H1 (cell line): ENCODE data around the gene PLCB3. TPM values are rescaled to one million over a fixed set of nuclear protein-coding genes. Genes with fewer than 3 reads are reported as not detected.

Experiments
- CTCF ChIA-PET: fragments of 300-600 bp; sonication (Branson Sonifier 250); formaldehyde crosslinking; loops from one replicate; lab custom pipeline; 2021; ENCODE audit not compliant: partially characterized antibody; lab: Charles Lee
- POLR2A ChIA-PET: fragments of 300-600 bp; sonication (Branson Sonifier 250); formaldehyde crosslinking; loops from one replicate; lab custom pipeline; 2021; ENCODE audit warnings: inconsistent platforms; ENCODE audit not compliant: partially characterized antibody; lab: Charles Lee
- DNase-seq, 2 experiments: peaks; one replicate each; pipeline versions ENCODE4 v3.0.0 to v3.0.0-alpha.2; 2010 to 2022; ENCODE audit warnings: low spot score in 2 of 2, low read depth in 1 of 2, mixed read lengths in 1 of 2
- FAIRE-seq: peaks from 2 replicates; lab custom pipeline; 2011; peaks lifted over from hg19 to GRCh38; lab: Jason Lieb, UNC
- H2AFZ ChIP-seq: 2 replicates; pipeline ENCODE4 v1.8.1; 2012; ENCODE audit warnings: low read length, inconsistent platforms
- H2AK5ac ChIP-seq: 2 replicates; pipeline ENCODE4 v1.6.1; 2013; ENCODE audit warnings: low read depth, low read length
- H2BK120ac ChIP-seq: replicated peaks from 2 replicates; pipeline ENCODE3; 2013; ENCODE audit warnings: low read depth, low read length, inconsistent platforms
- H2BK12ac ChIP-seq: 2 replicates; pipeline ENCODE4 v1.6.1; 2013; ENCODE audit warnings: low read depth, low read length
- H2BK15ac ChIP-seq: 2 replicates; pipeline ENCODE4 v1.6.1; 2013; ENCODE audit warnings: low read length
- H2BK20ac ChIP-seq: 2 replicates; pipeline ENCODE4 v1.6.1; 2013; ENCODE audit warnings: low read length
- H2BK5ac ChIP-seq: 2 replicates; pipeline ENCODE4 v1.6.1; 2013; ENCODE audit warnings: low read depth, low read length
- H3K14ac ChIP-seq: 2 replicates; pipeline ENCODE4 v1.6.1; 2013; ENCODE audit warnings: inconsistent platforms; ENCODE audit not compliant: insufficient read length
- H3K18ac ChIP-seq: 2 replicates; pipeline ENCODE4 v1.6.1; 2013; ENCODE audit warnings: low read length; ENCODE audit errors: extremely low read depth
- H3K23ac ChIP-seq: 2 replicates; pipeline ENCODE4 v1.6.1; 2013; ENCODE audit warnings: inconsistent platforms; ENCODE audit not compliant: insufficient read length
- H3K23me2 ChIP-seq: 2 replicates; pipeline ENCODE4 v1.6.1; 2013; ENCODE audit warnings: low read depth, low read length
- H3K27ac ChIP-seq: 2 replicates; pipeline ENCODE4 v1.6.1; 2011; ENCODE audit warnings: low read depth, low read length, inconsistent platforms
- H3K27me3 ChIP-seq, 4 experiments: replicated peaks in 1 of 4; 1 replicate in 1 of 4; 2 replicates in 3 of 4; pipeline versions ENCODE4 v1.6.1 to v1.8.1; 2011 to 2013; ENCODE audit warnings: low read length in 3 of 4, mild to moderate bottlenecking in 3 of 4, inconsistent platforms in 2 of 4, mixed read lengths in 2 of 4, moderate library complexity in 1 of 4; ENCODE audit not compliant: control insufficient read depth in 3 of 4, insufficient read depth in 3 of 4; ENCODE audit errors: extremely low read depth in 1 of 4
- H3K36me3 ChIP-seq, 4 experiments: 2 replicates each; pipeline versions ENCODE4 v1.6.1 to v1.8.1; 2011 to 2013; ENCODE audit warnings: mild to moderate bottlenecking in 4 of 4, low read length in 3 of 4, moderate library complexity in 2 of 4, control low read depth in 1 of 4, inconsistent platforms in 1 of 4; ENCODE audit not compliant: insufficient read depth in 4 of 4, control insufficient read depth in 2 of 4
- H3K4ac ChIP-seq: replicated peaks from 2 replicates; pipeline ENCODE3; 2013; ENCODE audit warnings: low read length, low read depth, mixed read lengths, inconsistent platforms; ENCODE audit not compliant: insufficient read length
- H3K4me1 ChIP-seq, 4 experiments: replicated peaks in 1 of 4; 1 replicate in 1 of 4; 2 replicates in 3 of 4; pipeline versions ENCODE4 v1.6.1 to v1.8.1; 2011 to 2013; ENCODE audit warnings: low read length in 3 of 4, inconsistent platforms in 2 of 4, mixed read lengths in 1 of 4; ENCODE audit not compliant: insufficient read depth in 4 of 4, control insufficient read depth in 3 of 4
- H3K4me2 ChIP-seq, 2 experiments: 2 replicates each; pipeline versions ENCODE4 v1.6.1 to v1.8.1; 2011 to 2013; ENCODE audit warnings: low read depth in 2 of 2, low read length in 2 of 2, control low read depth in 1 of 2, inconsistent platforms in 1 of 2, mild to moderate bottlenecking in 1 of 2; ENCODE audit not compliant: insufficient read depth in 1 of 2
- H3K4me3 ChIP-seq, 4 experiments: fragments of 200-600, 300-600 bp in 1 of 4; sonication (generic), shearing (Covaris generic), sonication (Bioruptor Twin) in 1 of 4; 2 replicates each; pipeline versions ENCODE4 v1.5.1 to v1.8.1; 2011 to 2016; ENCODE audit warnings: low read length in 4 of 4, low read depth in 3 of 4, control low read depth in 2 of 4, inconsistent platforms in 2 of 4, mild to moderate bottlenecking in 2 of 4, mixed read lengths in 1 of 4, moderate library complexity in 1 of 4; ENCODE audit not compliant: insufficient read depth in 2 of 4; ENCODE audit errors: extremely low read depth in 1 of 4
- H3K56ac ChIP-seq: replicated peaks from 2 replicates; pipeline ENCODE3; 2013; ENCODE audit warnings: low read depth, mild to moderate bottlenecking, mixed read lengths, low read length, inconsistent platforms; ENCODE audit not compliant: insufficient read length
- H3K79me1 ChIP-seq: 2 replicates; pipeline ENCODE4 v1.6.1; 2013; ENCODE audit warnings: low read depth, low read length, control low read depth
- H3K79me2 ChIP-seq, 2 experiments: 2 replicates each; pipeline versions ENCODE4 v1.6.1 to v1.8.1; 2012 to 2013; ENCODE audit warnings: low read length in 2 of 2, mild to moderate bottlenecking in 2 of 2, inconsistent platforms in 1 of 2; ENCODE audit not compliant: insufficient read depth in 2 of 2, control insufficient read depth in 1 of 2
- H3K9ac ChIP-seq, 4 experiments: replicated peaks in 1 of 4; 1 replicate in 1 of 4; 2 replicates in 3 of 4; pipeline versions ENCODE4 v1.6.1 to v1.8.1; 2011 to 2013; ENCODE audit warnings: low read depth in 3 of 4, low read length in 3 of 4, control low read depth in 2 of 4, mild to moderate bottlenecking in 2 of 4, moderate library complexity in 2 of 4, inconsistent platforms in 1 of 4; ENCODE audit errors: extremely low read depth in 1 of 4
- H3K9me3 ChIP-seq, 2 experiments: 2 replicates each; pipeline versions ENCODE4 v1.6.1 to v1.8.1; 2012 to 2013; ENCODE audit warnings: mild to moderate bottlenecking in 2 of 2, moderate library complexity in 2 of 2, control low read depth in 1 of 2, inconsistent platforms in 1 of 2, low read depth in 1 of 2, low read length in 1 of 2, mixed read lengths in 1 of 2; ENCODE audit not compliant: insufficient read depth in 2 of 2
- H4K20me1 ChIP-seq, 2 experiments: replicated peaks in 1 of 2; 2 replicates each; pipeline versions ENCODE3 to v1.8.1; 2011 to 2013; ENCODE audit warnings: inconsistent platforms in 2 of 2, low read length in 2 of 2, mild to moderate bottlenecking in 1 of 2; ENCODE audit not compliant: insufficient read depth in 2 of 2, control insufficient read depth in 1 of 2
- H4K5ac ChIP-seq: 2 replicates; pipeline ENCODE4 v1.6.1; 2013; ENCODE audit warnings: low read length, low read depth, mixed read lengths, inconsistent platforms; ENCODE audit not compliant: insufficient read length
- H4K8ac ChIP-seq: 2 replicates; pipeline ENCODE4 v1.8.0; 2013; ENCODE audit warnings: mild to moderate bottlenecking, moderate library complexity, low read length, inconsistent platforms; ENCODE audit not compliant: insufficient read depth; ENCODE audit errors: extremely low read depth
- H4K91ac ChIP-seq: replicated peaks from 2 replicates; pipeline ENCODE3; 2013; ENCODE audit warnings: low read length, mixed read lengths, inconsistent platforms; ENCODE audit not compliant: insufficient read length
- CBX8 ChIP-seq: fragments of 300-800, 300-1000 bp; sonication (generic); IDR thresholded peaks from 2 replicates; pipeline ENCODE4 v1.7.1; 2016; ENCODE audit warnings: low read depth, low read length, borderline replicate concordance
- CHD1 ChIP-seq: IDR thresholded peaks from 2 replicates; pipeline ENCODE4 v1.6.1; 2012; ENCODE audit warnings: low read depth, low read length, improper control_type of control experiment
- EZH2 ChIP-seq: fragments of 200-600 bp; sonication (generic); IDR thresholded peaks from 2 replicates; pipeline ENCODE4 v1.7.1; 2012; ENCODE audit warnings: low read depth, mild to moderate bottlenecking, moderate library complexity, low read length, inconsistent platforms; ENCODE audit not compliant: severe bottlenecking
- GABPA ChIP-seq: IDR thresholded peaks from 2 replicates; pipeline ENCODE4 v1.6.1; 2011; ENCODE audit warnings: mild to moderate bottlenecking, low read length, moderate library complexity, borderline replicate concordance; ENCODE audit not compliant: insufficient read depth
- GTF2F1 ChIP-seq: IDR thresholded peaks from 2 replicates; pipeline ENCODE4 v1.6.1; 2012; ENCODE audit warnings: low read depth, low read length, improper control_type of control experiment, borderline replicate concordance
- RNF2 ChIP-seq: fragments of 200-900, 300-1000 bp; sonication (generic); IDR thresholded peaks from 2 replicates; pipeline ENCODE4 v1.7.1; 2016; ENCODE audit warnings: borderline replicate concordance, low read depth, mild to moderate bottlenecking, antibody characterized with exemption, low read length; ENCODE audit not compliant: poor library complexity, severe bottlenecking; ENCODE audit errors: missing control alignments
- SUZ12 ChIP-seq: fragments of 200-600 bp; sonication (generic); IDR thresholded peaks from 2 replicates; pipeline ENCODE4 v1.6.1; 2012; ENCODE audit warnings: mild to moderate bottlenecking, inconsistent platforms, low read length, moderate library complexity, mixed read lengths
- WGBS, 2 experiments: shearing (Covaris generic) in 1 of 2; methylation state at CpG; one replicate each; pipeline versions ENCODE4 v1.1.6 to v1.1.7; 2013 to 2015; ENCODE audit warnings: low lambda C conversion rate in 2 of 2, mixed read lengths in 2 of 2, inconsistent platforms in 1 of 2, low coverage in 1 of 2, missing lambda C conversion rate in 1 of 2; ENCODE audit not compliant: insufficient replicate concordance in 2 of 2, insufficient coverage in 1 of 2, insufficient read length in 1 of 2; ENCODE audit errors: extremely low coverage in 1 of 2, missing lambda C conversion rate in 1 of 2; 5-methylcytosine and 5-hydroxymethylcytosine counted together
- polyA plus RNA-seq, 7 experiments: library from polyadenylated mRNA; depleted of rRNA in 3 of 7; stranded (reverse) in 5 of 7; unstranded in 2 of 7; fragments of >200 nt in 5 of 7; fragments of 200-250 nt in 2 of 7; gene quantifications; 1 replicate in 5 of 7; 2 replicates in 1 of 7; 4 replicates in 1 of 7; pipeline versions ENCODE4 v1.2.1 to v1.2.3, GENCODE V29; 2011 to 2013; ENCODE audit warnings: missing spikeins in 2 of 7, mixed read lengths in 2 of 7
- total RNA-seq: library from RNA; stranded (reverse); fragmentation: NEBNext Ultra II Directional; extraction: Animal tissue kit (Norgen Biotek cat#: 25700); gene quantifications from 2 replicates; pipeline ENCODE4 v1.2.1, GENCODE V29; 2021

Gene PLCB3
- total and polyA plus RNA-seq, 2 of the 8 experiments (the other 6 are each of a cell fraction or from before 2014, with no cell fraction given), result 47.2 to 104 TPM

GRCh38 chr11:64292460-64293254, 41.3 kb downstream of the PLCB3 start:
- Histone ChIP-seq H2BK15ac (no peak overlapping the region; the same call in 1 of the 2 replicates), H2AFZ (peak overlapping the region; percentile 38; the same call in 1 of the 2 replicates), H3K9ac (no peak overlapping the region), H3K36me3 (peaks cover 0 to 9% (median 0%) of the 10 kb centered on the region in 4 experiments; a peak in 1 of 8 replicates), H3K4me3 (peak overlapping the region in 3 of 4 experiments; percentile 34 to 64 (median 34); a peak in 4 of 8 replicates), H2AK5ac (no peak overlapping the region), H2BK20ac (no peak overlapping the region), H3K79me1 (no peaks in the 10 kb centered on the region), H4K91ac (no peak overlapping the region), H3K23ac (no peak overlapping the region), H3K27ac (no peak overlapping the region), H3K27me3 (peaks cover 71 to 87% (median 81%) of the 10 kb centered on the region in 4 experiments), H4K5ac (no peak overlapping the region), H2BK120ac (no peak overlapping the region), H3K4ac (no peak overlapping the region), H4K8ac (no peak overlapping the region), H3K4me2 (peak overlapping the region; percentile 20 to 88), H3K14ac (no peak overlapping the region), H3K18ac (no peak overlapping the region), H4K20me1 (peaks cover 5 to 27% of the 10 kb centered on the region in 2 experiments), H2BK12ac (no peak overlapping the region), H2BK5ac (no peak overlapping the region), H3K23me2 (peaks cover 5% of the 10 kb centered on the region; the same call in 1 of the 2 replicates), H3K4me1 (peaks cover 0 to 20% (median 8%) of the 10 kb centered on the region in 4 experiments; a peak in 5 of 7 replicates), H3K9me3 (no peaks in the 10 kb centered on the region), H3K79me2 (no peaks in the 10 kb centered on the region), H3K56ac (no peak overlapping the region)
- WGBS, 2 experiments, result 26% methylated on average over 39 of the region's 42 CpGs; no CpG with 5 or more reads in 1 of the 2 experiments
- peak in 1 of 2 experiments; percentile 68 for DNase-seq
- TF ChIP-seq CHD1 (no peak), EZH2 (peak; percentile 93), SUZ12 (peak; percentile 88), CBX8 (0 out of 2 replicates have a peak, but pooled peaks have one; percentile 27), GABPA (no peak), RNF2 (peak; percentile 18), GTF2F1 (no peak)
- ChIA-PET CTCF (interaction anchor here (0.8 to 11.4 kb wide), 5 partner anchors 10 to 88 kb away, joined by 3 to 134 read pairs (median 4); partner anchors contain the start of genes CATSPERZ, ESRRA and PLCB3), POLR2A (interaction anchor here (0.7 to 2.8 kb wide), 6 partner anchors 9 to 43 kb away, joined by 3 to 7 read pairs (median 4); partner anchors contain the start of gene BAD)
- no peak for FAIRE-seq
